ENCODE results near the gene KRT5.
"Not testable (repeated sequence)": the region's sequence is repeated elsewhere in the genome, so short reads cannot be mapped to it uniquely, and the experiment has no call there.

Gene KRT5

DNA sequence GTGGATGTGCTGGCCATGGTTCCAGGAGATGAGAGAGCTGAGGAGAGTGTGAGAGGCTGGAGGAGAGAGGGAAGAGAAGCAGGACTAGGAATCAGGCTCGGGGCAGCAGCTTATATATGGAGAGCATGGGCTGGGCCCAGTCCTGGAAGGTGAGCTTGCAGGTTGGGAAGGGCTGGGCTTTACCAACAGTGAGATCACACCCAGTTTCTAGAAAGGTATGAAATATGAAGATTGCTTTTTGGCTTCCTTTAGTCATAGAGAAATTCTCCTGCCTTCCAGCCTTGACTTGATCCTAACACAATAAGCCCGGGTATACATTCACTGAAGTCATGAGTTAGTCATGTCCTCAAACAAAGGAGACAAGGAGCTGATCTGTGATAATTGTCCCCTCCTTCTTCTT, 27.0 kb downstream of the KRT5 start, which contains the start of gene KRT6A:
TSS of gene KRT6A (minus strand) at position 86 of the 400 bp plus-strand sequence. CDS start at position 17, 69 bp downstream.
- no peak for DNase-seq

DNA sequence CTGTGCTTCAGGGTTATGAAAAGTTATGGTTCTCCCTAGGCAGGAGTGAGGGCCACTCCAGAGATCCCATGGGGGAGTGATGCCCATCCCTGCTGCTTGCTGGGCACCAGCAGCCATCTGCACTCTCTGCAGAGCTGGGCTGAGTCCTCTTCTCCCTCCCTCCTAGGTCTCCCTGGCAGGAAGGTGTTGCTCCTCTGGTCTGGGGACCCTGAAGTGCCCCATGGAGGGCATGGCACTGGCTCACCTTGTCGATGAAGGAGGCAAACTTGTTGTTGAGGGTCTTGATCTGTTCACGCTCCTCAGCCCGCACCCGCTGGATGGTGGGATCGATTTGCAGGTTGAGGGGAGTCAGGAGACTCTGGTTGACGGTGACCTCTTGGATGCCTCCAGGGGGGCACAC, 27.8 kb downstream of the KRT5 start:
- not testable (repeated sequence) for DNase-seq

DNA sequence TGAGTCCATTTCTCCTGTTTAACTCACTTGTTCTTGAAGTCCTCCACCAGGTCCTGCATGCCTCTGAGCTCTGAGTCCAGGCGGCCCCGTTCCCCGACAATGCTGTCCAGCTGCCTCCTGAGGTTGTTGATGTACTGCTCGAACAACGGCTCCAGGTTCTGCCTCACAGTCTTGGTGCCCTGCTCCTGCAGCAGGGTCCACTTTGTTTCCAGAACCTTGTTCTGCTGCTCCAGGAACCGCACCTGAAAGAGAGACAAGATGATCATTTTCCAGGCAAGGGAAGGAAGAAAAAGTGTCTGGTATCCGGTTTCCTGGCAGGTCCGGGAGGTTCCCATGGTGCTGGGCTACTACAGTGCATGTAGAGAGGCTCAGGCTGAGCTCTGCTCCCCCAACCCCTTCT, 28.7 kb downstream of the KRT5 start:
- DNase-seq, result not testable (repeated sequence)

DNA sequence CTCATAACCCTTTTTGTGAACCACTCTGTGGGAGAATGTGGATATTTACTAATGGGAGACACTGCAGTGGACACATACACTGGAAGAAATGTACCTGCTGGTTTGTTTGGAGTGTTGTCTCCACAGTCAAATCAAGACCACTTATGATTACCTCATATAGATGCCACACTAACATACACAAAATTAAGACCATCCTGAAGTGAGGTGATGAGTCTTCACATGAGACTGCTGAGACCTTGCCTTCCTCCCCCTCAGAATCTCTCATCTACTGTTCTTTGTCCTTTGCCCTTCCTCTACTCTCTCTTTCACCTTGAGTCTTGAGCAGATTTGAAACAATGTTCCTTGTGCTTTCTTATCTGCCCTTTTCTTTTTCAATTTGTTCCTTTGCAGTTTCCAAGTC, 31.5 kb downstream of the KRT5 start:
- DNase-seq, result no peak

DNA sequence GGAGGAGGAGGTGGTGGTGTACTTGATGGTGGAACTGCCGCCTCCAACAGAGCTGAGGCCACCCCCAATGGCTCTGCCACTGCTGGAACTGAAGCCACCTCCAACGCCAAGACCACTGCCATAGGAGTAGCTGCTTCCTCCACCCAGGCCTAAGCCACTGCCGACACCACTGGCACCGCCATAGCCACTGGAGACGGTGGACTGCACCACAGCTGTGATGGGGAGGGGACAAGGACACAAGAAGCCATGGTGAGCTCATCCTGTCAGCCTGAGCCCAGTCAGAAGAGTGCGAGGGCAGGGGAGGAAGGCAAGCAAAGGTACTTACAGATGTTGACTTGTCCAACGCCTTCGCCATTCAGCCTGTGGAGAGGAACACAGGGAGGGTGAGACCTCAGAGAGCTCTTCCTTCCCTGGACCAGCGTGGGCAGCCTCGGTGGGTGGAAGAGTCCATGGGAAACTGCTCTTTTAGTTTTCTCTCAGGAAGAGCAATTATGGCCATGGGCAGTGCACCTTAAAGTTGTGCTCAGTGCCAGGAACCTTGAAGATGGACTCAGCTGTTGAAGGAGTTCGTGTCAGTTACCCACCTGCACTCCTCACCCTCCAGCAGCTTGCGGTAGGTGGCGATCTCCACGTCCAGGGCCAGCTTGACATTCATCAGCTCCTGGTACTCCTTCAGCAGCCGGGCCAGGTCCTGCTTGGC, 32.3 kb downstream of the KRT5 start:
- DNase-seq, result not testable (repeated sequence)

DNA sequence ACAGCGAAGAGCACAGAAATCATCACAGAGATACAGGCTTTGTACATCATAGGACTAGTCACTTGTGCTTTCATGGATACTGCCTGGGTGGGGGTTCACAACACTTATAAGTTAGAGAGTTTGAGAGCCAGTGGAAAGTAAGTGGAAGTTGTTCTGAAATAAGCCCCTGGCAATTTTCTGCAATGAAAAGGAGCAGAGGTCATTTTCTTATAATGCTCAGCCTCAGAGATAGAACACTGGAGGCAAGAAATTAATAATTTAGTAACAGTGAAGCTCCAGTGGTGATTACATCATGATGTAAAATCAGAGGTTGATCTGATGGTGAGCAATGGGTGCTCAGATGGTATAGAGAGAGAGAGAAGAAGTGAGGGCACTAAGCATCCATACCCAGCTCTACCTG, 33.0 kb downstream of the KRT5 start:
- DNase-seq, result no peak

DNA sequence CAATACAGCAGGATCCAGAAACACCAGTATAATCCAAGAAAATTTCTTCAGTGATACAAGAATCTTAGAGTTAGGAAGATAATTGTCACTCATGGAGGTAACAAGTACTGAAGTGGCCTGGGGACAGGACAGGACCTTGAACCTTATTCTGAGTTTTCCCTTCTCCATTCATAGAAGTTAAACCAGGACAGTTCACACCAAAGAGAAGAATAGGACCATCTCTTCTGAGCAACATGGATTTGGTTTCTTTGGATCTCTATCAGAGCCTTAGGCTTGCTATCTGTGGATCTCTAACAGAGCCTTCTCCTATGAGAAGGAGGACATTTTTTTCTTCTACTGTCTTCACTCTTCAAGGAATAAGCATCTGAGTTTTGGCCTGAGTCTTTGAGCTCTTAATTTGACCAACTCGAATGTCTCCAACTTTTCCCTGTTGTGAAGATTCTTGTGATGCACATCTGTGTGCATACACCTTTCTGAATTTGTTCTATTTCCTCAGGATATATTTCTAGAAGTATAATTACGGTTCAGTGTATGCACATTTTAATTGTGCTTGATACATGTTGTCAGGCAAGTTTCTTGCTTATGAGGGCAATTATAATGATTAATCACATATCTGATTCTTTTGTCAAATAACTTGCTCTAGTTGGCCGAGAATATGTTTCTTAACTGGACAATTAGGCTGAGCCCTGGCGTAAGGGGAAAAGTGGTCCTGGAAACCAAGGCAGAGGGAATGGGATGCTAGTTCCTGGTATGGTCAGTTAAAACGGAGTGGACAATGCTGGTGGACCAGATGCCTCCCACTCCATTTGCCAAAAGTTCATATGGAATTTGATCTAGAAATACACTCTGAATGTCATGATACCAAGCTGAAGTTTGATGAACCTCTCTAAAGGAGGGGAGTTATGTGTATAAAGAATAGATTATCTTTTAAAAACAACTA, 33.8 kb downstream of the KRT5 start:
- DNase-seq, result no peak

DNA sequence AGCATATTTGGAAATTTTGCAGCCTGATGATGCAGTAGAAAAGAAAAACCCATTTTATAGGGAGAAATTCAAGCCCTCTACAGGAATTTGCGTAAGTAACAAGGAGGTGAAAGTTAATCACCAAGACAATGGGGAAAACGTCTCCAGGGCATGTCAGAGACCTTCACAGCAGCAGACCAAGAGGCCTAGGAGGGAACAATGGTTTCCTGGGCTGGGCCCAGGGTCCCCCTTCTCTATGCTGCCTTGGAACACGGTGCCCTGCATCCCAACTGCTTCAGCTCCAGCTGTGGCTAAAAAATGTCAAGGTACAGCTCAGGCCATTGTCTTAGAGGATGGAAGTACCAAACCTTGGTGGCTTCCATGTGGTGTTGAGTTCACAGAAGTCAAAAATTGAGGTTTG, 40.1 kb downstream of the KRT5 start:
- no peak for DNase-seq

DNA sequence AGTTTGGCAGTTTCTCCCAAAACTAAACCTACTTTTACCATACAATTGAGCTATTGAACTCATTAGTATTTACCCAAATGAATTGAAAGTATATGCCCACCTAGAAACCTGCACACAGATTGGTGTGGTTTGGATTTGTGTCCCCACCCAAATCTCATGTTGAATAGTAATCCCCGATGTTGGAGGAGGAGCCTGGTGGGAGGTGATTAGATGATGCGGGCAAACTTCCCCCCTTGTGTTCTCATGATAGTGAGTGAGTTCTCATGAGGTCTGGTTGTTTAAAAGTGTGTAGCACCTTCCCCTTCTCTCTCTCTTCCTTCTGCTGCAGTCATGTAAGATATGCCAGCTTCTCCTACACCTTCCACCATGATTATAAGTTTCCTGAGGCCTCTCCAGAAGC, 42.5 kb downstream of the KRT5 start:
- DNase-seq, result no peak

DNA sequence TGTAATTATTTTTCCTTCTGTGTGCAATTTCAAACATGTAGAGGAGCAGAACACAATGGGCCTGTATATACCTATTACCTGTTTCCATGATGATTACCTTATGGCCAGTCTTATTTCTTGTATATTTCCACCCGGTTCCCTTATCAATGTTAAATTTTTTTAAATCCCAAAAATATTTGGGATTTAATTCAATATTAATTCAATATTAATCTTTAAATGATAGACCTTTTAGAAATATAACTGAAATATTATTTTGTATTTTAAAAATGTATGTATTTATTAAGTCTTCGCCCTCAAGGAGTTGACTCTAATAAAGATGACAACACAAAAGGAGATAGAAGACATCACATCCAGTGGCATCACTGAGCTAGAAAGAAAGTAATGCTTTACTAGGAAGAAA, 46.0 kb downstream of the KRT5 start:
- no peak for DNase-seq

DNA sequence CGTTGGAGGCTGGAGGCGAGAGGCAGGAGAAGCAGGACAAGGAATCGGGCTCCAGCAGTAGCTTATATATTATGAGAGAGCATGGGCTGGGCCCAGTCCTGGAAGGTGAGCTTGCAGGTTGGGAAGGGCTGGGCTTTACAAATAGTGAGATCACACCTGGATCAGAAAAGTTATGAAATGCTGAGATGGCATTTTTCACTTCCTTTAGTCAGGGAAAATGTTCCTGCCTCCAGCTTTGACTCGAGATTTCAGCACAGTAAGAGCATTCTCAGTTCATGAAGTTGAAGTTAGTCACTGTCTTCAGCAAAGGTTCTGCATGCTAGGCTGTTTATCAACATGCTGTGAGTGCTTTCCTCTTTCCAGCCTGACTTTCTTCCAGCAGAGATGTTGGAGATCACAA, 46.4 kb downstream of the KRT5 start, which contains the start of gene KRT6C:
TSS of gene KRT6C (minus strand) at position 38 of the 400 bp plus-strand sequence. CDS start 68 bp downstream, outside the sequence.
- DNase-seq, result no peak

DNA sequence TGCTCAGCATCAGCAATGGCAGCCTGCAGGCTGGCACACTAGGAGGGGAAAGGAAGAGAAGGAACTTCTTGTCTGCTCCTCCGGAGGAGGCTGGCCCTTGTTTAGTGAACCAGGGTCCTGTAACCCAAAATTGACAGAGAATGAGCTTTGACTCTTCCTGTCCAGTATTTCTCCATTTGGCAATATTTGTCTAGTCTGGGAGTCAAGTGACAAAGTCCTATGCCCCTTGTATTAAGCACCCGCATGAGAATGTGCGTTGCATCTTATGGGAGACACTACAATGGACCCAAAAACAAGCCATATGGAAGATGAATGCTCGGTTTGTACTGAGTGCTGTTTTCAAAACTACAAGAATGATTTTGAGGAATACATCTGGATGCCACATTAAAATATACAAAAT, 50.3 kb downstream of the KRT5 start:
- no peak for DNase-seq

DNA sequence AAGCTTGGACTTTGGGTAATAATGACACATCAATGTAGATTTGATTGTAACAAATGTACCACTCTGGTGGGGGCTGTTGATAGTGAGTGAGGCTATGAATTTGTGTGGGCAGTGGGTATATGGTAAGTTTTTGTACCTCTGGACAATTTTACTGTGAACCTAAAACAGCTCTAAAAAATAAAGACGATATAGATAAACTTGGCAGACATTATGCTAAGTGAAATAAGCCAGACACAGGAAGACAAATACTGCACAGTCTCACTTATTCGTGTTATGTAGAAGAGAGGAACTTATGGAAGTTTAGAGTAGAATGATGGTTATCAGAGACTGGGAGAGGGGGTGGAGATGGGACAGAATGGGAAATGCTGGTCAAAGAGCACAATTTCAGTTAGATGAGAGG, 55.3 kb downstream of the KRT5 start:
- DNase-seq, result no peak

Data from effector CD8-positive, alpha-beta T cell (primary cell).